GM19238 (cell line): ENCODE data around the gene DHX57.

Experiments used
- DNase-seq: peaks from one replicate; pipeline ENCODE4 v3.0.0; 2011; ENCODE audit warnings: low spot score; ENCODE audit not compliant: insufficient read length

The DHX57 gene

GRCh38 chr2:38754506-38754905, 121.2 kb downstream of the DHX57 start:
- DNase-seq, result no peak

GRCh38 chr2:38754049-38754448, 121.7 kb downstream of the DHX57 start:
- DNase-seq, result no peak

GRCh38 chr2:38751596-38752410, 123.9 kb downstream of the DHX57 start:
- DNase-seq, result no peak

- peak; percentile 94 for DNase-seq
Observed at GRCh38 chr2:38750891-38751595, 124.7 kb downstream of the DHX57 start, which contains the start of gene SRSF7. SRSF7 (minus strand) TSS chr2:38751361; CDS start chr2:38751256, 105 bp downstream.

GRCh38 chr2:38750011-38750890, 125.5 kb downstream of the DHX57 start:
- peak; percentile 50 for DNase-seq

GRCh38 chr2:38748943-38749804, 126.6 kb downstream of the DHX57 start:
- no peak for DNase-seq

- DNase-seq, result no peak
Observed at GRCh38 chr2:38748391-38748790, 127.3 kb downstream of the DHX57 start.

GRCh38 chr2:38747819-38748218, 127.9 kb downstream of the DHX57 start:
- no peak for DNase-seq
